Pons (tissue), 1 donor: ENCODE data around the gene PRLH.
A peak's percentile ranks its signal among the peaks of the same experiment; 100 is the strongest.
"Not testable (repeated sequence)": the region's sequence is repeated elsewhere in the genome, so short reads cannot be mapped to it uniquely, and the experiment has no call there.

ENCODE experiments used
- DNase-seq: peaks from one replicate; pipeline ENCODE4 v3.0.0-alpha.2; 2016; ENCODE audit warnings: low spot score

PRLH gene

GRCh38 chr2:237600205-237600846, 34.0 kb downstream of the PRLH start:
- DNase-seq: peak; percentile 16

GRCh38 chr2:237601453-237602116, 35.2 kb downstream of the PRLH start:
- no peak for DNase-seq

- no peak for DNase-seq
Observed at GRCh38 chr2:237602409-237602808, 36.0 kb downstream of the PRLH start.

GRCh38 chr2:237603049-237603717, 36.8 kb downstream of the PRLH start:
- no peak for DNase-seq

- peak; percentile 70 for DNase-seq
Observed at GRCh38 chr2:237603718-237604362, 37.5 kb downstream of the PRLH start.

- no peak for DNase-seq
Observed at GRCh38 chr2:237604391-237604790, 38.0 kb downstream of the PRLH start.

GRCh38 chr2:237604960-237605359, 38.6 kb downstream of the PRLH start:
- no peak for DNase-seq

- not testable (repeated sequence) for DNase-seq
Observed at GRCh38 chr2:237606522-237606921, 40.1 kb downstream of the PRLH start.

GRCh38 chr2:237612527-237613357, 46.4 kb downstream of the PRLH start:
- no peak for DNase-seq

GRCh38 chr2:237613679-237614078, 47.3 kb downstream of the PRLH start:
- no peak for DNase-seq

- no peak for DNase-seq
Observed at GRCh38 chr2:237614151-237614720, 47.9 kb downstream of the PRLH start.

GRCh38 chr2:237615631-237616249, 49.4 kb downstream of the PRLH start:
- DNase-seq: no peak

GRCh38 chr2:237616373-237616733, 50.0 kb downstream of the PRLH start:
- no peak for DNase-seq
